ENCODE data around the gene ITGA5. TPM values are rescaled to one million over a fixed set of nuclear protein-coding genes. Genes with fewer than 3 reads are reported as not detected.

The ITGA5 gene
- total RNA-seq, 2 experiments from 2014 or later: 13.2 to 37.6 TPM

- H3K9me3 Mint-ChIP-seq (ENCODE audit: low read depth): no peaks in the 10 kb centered on the region
- CTCF ChIA-PET: interaction anchor here (0.8 to 5.1 kb wide), 13 partner anchors 9 to 163 kb away, joined by 3 to 29 read pairs (median 3); partner anchors contain the start of gene COPZ1
- DNase-seq: no peak
- peaks cover 16% of the 10 kb centered on the region for H3K4me1 Mint-ChIP-seq
- no peaks in the 10 kb centered on the region for H3K36me3 Mint-ChIP-seq
- no peak overlapping the region for H3K4me3 Mint-ChIP-seq
- peaks cover 18% of the 10 kb centered on the region for H3K27me3 Mint-ChIP-seq
- H3K27ac Mint-ChIP-seq: no peak overlapping the region
- no peak for ATAC-seq
Observed at GRCh38 chr12:54370171-54370730, 48.8 kb downstream of the ITGA5 start.

- Mint-ChIP-seq H3K27ac (no peak overlapping the region), H3K4me1 (peaks cover 21% of the 10 kb centered on the region), H3K27me3 (peaks cover 18% of the 10 kb centered on the region), H3K4me3 (no peak overlapping the region), H3K9me3 (ENCODE audit: low read depth) (no peaks in the 10 kb centered on the region), H3K36me3 (no peaks in the 10 kb centered on the region)
- no peak for ATAC-seq
- DNase-seq: no peak
- CTCF ChIA-PET: interaction anchor here (1.2 to 1.5 kb wide), 4 partner anchors 9 to 150 kb away, joined by 3 to 8 read pairs (median 6); no protein-coding TSS in a partner anchor
Observed at GRCh38 chr12:54369597-54370131, 49.4 kb downstream of the ITGA5 start.

GRCh38 chr12:54368709-54369596 is 50.1 kb downstream of the ITGA5 start:
- ATAC-seq (peak; percentile 92), DNase-seq (peak; percentile 93)
- Mint-ChIP-seq H3K27me3 (peaks cover 18% of the 10 kb centered on the region), H3K9me3 (ENCODE audit: low read depth) (no peaks in the 10 kb centered on the region), H3K4me3 (no peak overlapping the region), H3K4me1 (peaks cover 28% of the 10 kb centered on the region), H3K27ac (no peak overlapping the region), H3K36me3 (no peaks in the 10 kb centered on the region)
- CTCF ChIA-PET: interaction anchor here (0.6 to 4.5 kb wide), 36 partner anchors 10 to 155 kb away, joined by 3 to 80 read pairs (median 5); partner anchors contain the start of genes CBX5, HNRNPA1, NCKAP1L and ZNF385A

- CTCF ChIA-PET: interaction anchor here (0.6 to 4.5 kb wide), 38 partner anchors 8 to 767 kb away, joined by 3 to 80 read pairs (median 5); partner anchors contain the start of genes CBX5, HNRNPA1, NCKAP1L and ZNF385A
- no peak overlapping the region for H3K27ac Mint-ChIP-seq
- H3K9me3 Mint-ChIP-seq (ENCODE audit: low read depth): no peaks in the 10 kb centered on the region
- peaks cover 36% of the 10 kb centered on the region for H3K4me1 Mint-ChIP-seq
- peaks cover 19% of the 10 kb centered on the region for H3K27me3 Mint-ChIP-seq
- no peak for ATAC-seq
- H3K4me3 Mint-ChIP-seq: no peak overlapping the region
- no peak for DNase-seq
- no peaks in the 10 kb centered on the region for H3K36me3 Mint-ChIP-seq
Observed at GRCh38 chr12:54368025-54368708, 50.9 kb downstream of the ITGA5 start.

GRCh38 chr12:54364413-54364812 is 54.7 kb downstream of the ITGA5 start, which contains the start of gene GPR84:
Gene GPR84 (minus strand): TSS chr12:54364486. CDS start chr12:54363851, 635 bp downstream.
- Mint-ChIP-seq H3K4me1 (peaks cover 39% of the 10 kb centered on the region), H3K36me3 (no peaks in the 10 kb centered on the region), H3K9me3 (ENCODE audit: low read depth) (no peaks in the 10 kb centered on the region), H3K4me3 (peak within 1 kb of the TSS; percentile 9), H3K27ac (peak within 1 kb of the TSS; percentile 47), H3K27me3 (peaks cover 20% of the 10 kb centered on the region)
- DNase-seq (peak; percentile 77), ATAC-seq (peak; percentile 65)
- CTCF ChIA-PET: no interaction called here

- ATAC-seq (no peak), DNase-seq (no peak)
- CTCF ChIA-PET: interaction anchor here (1.0 to 7.5 kb wide), 7 partner anchors 16 to 112 kb away, joined by 3 to 79 read pairs (median 8); partner anchors contain the start of gene COPZ1
- Mint-ChIP-seq H3K27ac (no peak overlapping the region), H3K9me3 (ENCODE audit: low read depth) (no peaks in the 10 kb centered on the region), H3K36me3 (no peaks in the 10 kb centered on the region), H3K4me3 (no peak overlapping the region), H3K27me3 (peaks cover 20% of the 10 kb centered on the region), H3K4me1 (peaks cover 31% of the 10 kb centered on the region)
Observed at GRCh38 chr12:54363618-54364017, 55.4 kb downstream of the ITGA5 start.

- ATAC-seq: no peak
- Mint-ChIP-seq H3K4me3 (no peak overlapping the region), H3K27me3 (peaks cover 18% of the 10 kb centered on the region), H3K36me3 (no peaks in the 10 kb centered on the region), H3K4me1 (peaks cover 25% of the 10 kb centered on the region), H3K9me3 (ENCODE audit: low read depth) (no peaks in the 10 kb centered on the region), H3K27ac (no peak overlapping the region)
- DNase-seq: no peak
- CTCF ChIA-PET: interaction anchor here (0.7 to 7.5 kb wide), 8 partner anchors 16 to 111 kb away, joined by 3 to 79 read pairs (median 6); partner anchors contain the start of gene COPZ1
Observed at GRCh38 chr12:54363047-54363446, 56.0 kb downstream of the ITGA5 start.

GRCh38 chr12:54360717-54361456 is 58.2 kb downstream of the ITGA5 start:
- DNase-seq: peak; percentile 73
- Mint-ChIP-seq H3K9me3 (ENCODE audit: low read depth) (no peaks in the 10 kb centered on the region), H3K4me1 (peaks cover 25% of the 10 kb centered on the region), H3K4me3 (no peak overlapping the region), H3K36me3 (no peaks in the 10 kb centered on the region), H3K27ac (no peak overlapping the region), H3K27me3 (peaks cover 6% of the 10 kb centered on the region)
- CTCF ChIA-PET: interaction anchor here (0.8 to 7.5 kb wide), 14 partner anchors 7 to 145 kb away, joined by 3 to 79 read pairs (median 6); no protein-coding TSS in a partner anchor
- ATAC-seq: no peak

- no peak overlapping the region for H3K4me3 Mint-ChIP-seq
Observed at GRCh38 chr12:54359762-54360351, 59.2 kb downstream of the ITGA5 start.

GRCh38 chr12:54358945-54359761 is 59.9 kb downstream of the ITGA5 start:
- ATAC-seq (peak; percentile 97), DNase-seq (peak; percentile 97)

More at GRCh38 chr12:54359762-54360351, 59.2 kb downstream of the ITGA5 start:
- no peaks in the 10 kb centered on the region for H3K9me3 Mint-ChIP-seq (ENCODE audit: low read depth)
- H3K4me1 Mint-ChIP-seq: peaks cover 22% of the 10 kb centered on the region
- H3K27me3 Mint-ChIP-seq: peaks cover 6% of the 10 kb centered on the region
- DNase-seq: no peak
- H3K27ac Mint-ChIP-seq: no peak overlapping the region
- CTCF ChIA-PET: interaction anchor here (0.9 to 7.5 kb wide), 17 partner anchors 8 to 152 kb away, joined by 3 to 79 read pairs (median 4); partner anchors contain the start of gene COPZ1
- H3K36me3 Mint-ChIP-seq: no peaks in the 10 kb centered on the region
- ATAC-seq: no peak

More at GRCh38 chr12:54358945-54359761, 59.9 kb downstream of the ITGA5 start:
- Mint-ChIP-seq H3K36me3 (no peaks in the 10 kb centered on the region), H3K4me3 (no peak overlapping the region), H3K27me3 (peaks cover 6% of the 10 kb centered on the region), H3K4me1 (peaks cover 15% of the 10 kb centered on the region), H3K9me3 (ENCODE audit: low read depth) (no peaks in the 10 kb centered on the region), H3K27ac (no peak overlapping the region)
- CTCF ChIA-PET: interaction anchor here (0.6 to 7.5 kb wide), 20 partner anchors 9 to 1399 kb away, joined by 3 to 79 read pairs (median 5); partner anchors contain the start of gene COPZ1

Data from activated CD8-positive, alpha-beta memory T cell treated with anti-CD3 and anti-CD28 coated beads, Interleukin-2, amount 10 ng/mL, durations not matched to agents 7 days and 5 days (primary cell).